GM18507 (cell line): ENCODE measurements around the gene FGF4.
"Not testable (repeated sequence)": the region's sequence is repeated elsewhere in the genome, so short reads cannot be mapped to it uniquely, and the experiment has no call there.

Experiments
- DNase-seq: peaks from one replicate; pipeline ENCODE4 v3.0.0; 2011; ENCODE audit warnings: low read depth; ENCODE audit not compliant: insufficient read length; ENCODE audit errors: extremely low spot score
- FAIRE-seq: peaks from 2 replicates; lab custom pipeline; 2011; peaks lifted over from hg19 to GRCh38; lab: Jason Lieb, UNC

FGF4 gene

GRCh38 chr11:69787457-69787856 is 12.3 kb upstream of the FGF4 start:
- DNase-seq (no peak), FAIRE-seq (no peak)

GRCh38 chr11:69781241-69781640 is 6.1 kb upstream of the FGF4 start:
- DNase-seq (no peak), FAIRE-seq (no peak)

GRCh38 chr11:69778373-69778772 is 3.2 kb upstream of the FGF4 start:
- no peak for DNase-seq
- FAIRE-seq = no peak

GRCh38 chr11:69774354-69775162 is 583 bp downstream of the FGF4 start:
- FAIRE-seq = no peak
- DNase-seq = no peak

- DNase-seq (no peak), FAIRE-seq (no peak)
These were observed 1.4 kb downstream of the FGF4 start for GRCh38 chr11:69773626-69774353.

GRCh38 chr11:69771466-69771865 is 3.7 kb downstream of the FGF4 start:
- FAIRE-seq = no peak
- DNase-seq = no peak

GRCh38 chr11:69770540-69770939 is 4.6 kb downstream of the FGF4 start:
- no peak for DNase-seq
- FAIRE-seq = no peak

- no peak for FAIRE-seq
- DNase-seq = no peak
These were observed 9.6 kb downstream of the FGF4 start for GRCh38 chr11:69765498-69765995.

GRCh38 chr11:69764918-69765317 is 10.2 kb downstream of the FGF4 start:
- FAIRE-seq = not testable (repeated sequence)

GRCh38 chr11:69760319-69760718 is 14.8 kb downstream of the FGF4 start:
- no peak for FAIRE-seq
- no peak for DNase-seq

More at GRCh38 chr11:69764918-69765317, 10.2 kb downstream of the FGF4 start:
- not testable (repeated sequence) for DNase-seq

- FAIRE-seq (no peak), DNase-seq (no peak)
These were observed 22.3 kb downstream of the FGF4 start for GRCh38 chr11:69752890-69753289.

- DNase-seq (no peak), FAIRE-seq (no peak)
These were observed 24.1 kb downstream of the FGF4 start for GRCh38 chr11:69750875-69751597.

GRCh38 chr11:69750108-69750850 is 24.9 kb downstream of the FGF4 start:
- no peak for FAIRE-seq

GRCh38 chr11:69748637-69749036 is 26.5 kb downstream of the FGF4 start:
- FAIRE-seq = no peak

More at GRCh38 chr11:69750108-69750850, 24.9 kb downstream of the FGF4 start:
- DNase-seq = no peak

GRCh38 chr11:69746752-69747742 is 28.1 kb downstream of the FGF4 start:
- no peak for FAIRE-seq

More at GRCh38 chr11:69748637-69749036, 26.5 kb downstream of the FGF4 start:
- no peak for DNase-seq

GRCh38 chr11:69746140-69746539 is 29.0 kb downstream of the FGF4 start:
- DNase-seq = no peak

More at GRCh38 chr11:69746752-69747742, 28.1 kb downstream of the FGF4 start:
- DNase-seq = no peak

GRCh38 chr11:69745201-69745600 is 29.9 kb downstream of the FGF4 start:
- DNase-seq (no peak), FAIRE-seq (no peak)

More at GRCh38 chr11:69746140-69746539, 29.0 kb downstream of the FGF4 start:
- no peak for FAIRE-seq

- FAIRE-seq = no peak
- DNase-seq = no peak
These were observed 30.7 kb downstream of the FGF4 start for GRCh38 chr11:69744435-69744834.
